Measurements from ENCODE around the gene IPMK.
"Not testable (repeated sequence)": the region's sequence is repeated elsewhere in the genome, so short reads cannot be mapped to it uniquely, and the experiment has no call there.

Gene IPMK

GRCh38 chr10:58254644-58255043 is 13.1 kb downstream of the IPMK start:
- H3K9ac ChIP-seq (ENCODE audit: low read depth, low read length) = no peak overlapping the region
- H3K36me3 ChIP-seq (ENCODE audit: insufficient read depth, low read length) = peaks cover 6% of the 10 kb centered on the region; the same call in 1 of the 2 replicates
- DNase-seq (no peak), ATAC-seq (ENCODE audit: insufficient read depth, low read depth) (no peak)
- H4K20me1 ChIP-seq (ENCODE audit: insufficient read depth, low read length) = peaks cover 5% of the 10 kb centered on the region; the same call in 1 of the 2 replicates
- H2AFZ ChIP-seq (ENCODE audit: low read depth, low read length) = no peak overlapping the region
- H3K4me1 ChIP-seq (ENCODE audit: insufficient read depth, low read length) = 0 out of 2 replicates have a peak, but pooled peaks cover 3% of the 10 kb centered on the region
- no peak overlapping the region for H3K4me3 ChIP-seq (ENCODE audit: low read depth in 1 of 2, low read length in 2 of 2)
- H3K9me3 ChIP-seq (ENCODE audit: insufficient read depth, low read length, severe bottlenecking) = peaks cover 6% of the 10 kb centered on the region
- H3K4me2 ChIP-seq (ENCODE audit: insufficient read depth, low read length) = no peak overlapping the region
- peaks cover 53% of the 10 kb centered on the region for H3K79me2 ChIP-seq (ENCODE audit: insufficient read depth, low read length)
- no peak overlapping the region for H3K27ac ChIP-seq (ENCODE audit: low read length)
- H3K27me3 ChIP-seq (ENCODE audit: insufficient read depth, low read length, poor library complexity) = no peaks in the 10 kb centered on the region
- no peak for TF ChIP-seq CTCF (IDR thresholded peaks at IDR 0.05; ENCODE audit: borderline replicate concordance, extremely low read depth, low read length, poor library complexity, severe bottlenecking)
- no peak for TF ChIP-seq EZH2 (IDR thresholded peaks at IDR 0.05; ENCODE audit: borderline replicate concordance, low read depth, low read length, severe bottlenecking)

GRCh38 chr10:58253184-58253583 is 14.5 kb downstream of the IPMK start:
- Histone ChIP-seq H3K79me2 (ENCODE audit: insufficient read depth, low read length) (peaks cover 48% of the 10 kb centered on the region), H3K4me2 (ENCODE audit: insufficient read depth, low read length) (no peak overlapping the region), H3K27ac (ENCODE audit: low read length) (no peak overlapping the region), H3K4me1 (ENCODE audit: insufficient read depth, low read length) (0 out of 2 replicates have a peak, but pooled peaks cover 3% of the 10 kb centered on the region), H2AFZ (ENCODE audit: low read depth, low read length) (no peak overlapping the region), H3K9me3 (ENCODE audit: insufficient read depth, low read length, severe bottlenecking) (peaks cover 6% of the 10 kb centered on the region), H3K36me3 (ENCODE audit: insufficient read depth, low read length) (peaks cover 3% of the 10 kb centered on the region; the same call in 1 of the 2 replicates), H3K4me3 (ENCODE audit: low read depth in 1 of 2, low read length in 2 of 2) (no peak overlapping the region), H3K27me3 (ENCODE audit: insufficient read depth, low read length, poor library complexity) (no peaks in the 10 kb centered on the region), H3K9ac (ENCODE audit: low read depth, low read length) (no peak overlapping the region), H4K20me1 (ENCODE audit: insufficient read depth, low read length) (0 out of 2 replicates have a peak, but pooled peaks cover 5% of the 10 kb centered on the region)
- no peak for DNase-seq
- no peak for ATAC-seq (ENCODE audit: insufficient read depth, low read depth)
- TF ChIP-seq EZH2 (IDR thresholded peaks at IDR 0.05; ENCODE audit: borderline replicate concordance, low read depth, low read length, severe bottlenecking) (no peak), CTCF (IDR thresholded peaks at IDR 0.05; ENCODE audit: borderline replicate concordance, extremely low read depth, low read length, poor library complexity, severe bottlenecking) (no peak)

GRCh38 chr10:58244666-58245065 is 23.0 kb downstream of the IPMK start:
- ATAC-seq (ENCODE audit: insufficient read depth, low read depth); H4K20me1 ChIP-seq (ENCODE audit: insufficient read depth, low read length); DNase-seq; H3K27me3 ChIP-seq (ENCODE audit: insufficient read depth, low read length, poor library complexity); H3K4me3 ChIP-seq (ENCODE audit: low read depth in 1 of 2, low read length in 2 of 2); H3K9me3 ChIP-seq (ENCODE audit: insufficient read depth, low read length, severe bottlenecking); H3K4me2 ChIP-seq (ENCODE audit: insufficient read depth, low read length); H3K27ac ChIP-seq (ENCODE audit: low read length); H2AFZ ChIP-seq (ENCODE audit: low read depth, low read length); H3K4me1 ChIP-seq (ENCODE audit: insufficient read depth, low read length); H3K9ac ChIP-seq (ENCODE audit: low read depth, low read length); H3K36me3 ChIP-seq (ENCODE audit: insufficient read depth, low read length): not testable (repeated sequence)
- H3K79me2 ChIP-seq (ENCODE audit: insufficient read depth, low read length) = peaks cover 49% of the 10 kb centered on the region

- H3K9ac ChIP-seq (ENCODE audit: low read depth, low read length); DNase-seq; H3K4me2 ChIP-seq (ENCODE audit: insufficient read depth, low read length); H2AFZ ChIP-seq (ENCODE audit: low read depth, low read length); ATAC-seq (ENCODE audit: insufficient read depth, low read depth); H3K4me3 ChIP-seq (ENCODE audit: low read depth in 1 of 2, low read length in 2 of 2); H3K9me3 ChIP-seq (ENCODE audit: insufficient read depth, low read length, severe bottlenecking); H3K36me3 ChIP-seq (ENCODE audit: insufficient read depth, low read length); H3K27ac ChIP-seq (ENCODE audit: low read length); H4K20me1 ChIP-seq (ENCODE audit: insufficient read depth, low read length); H3K4me1 ChIP-seq (ENCODE audit: insufficient read depth, low read length); H3K27me3 ChIP-seq (ENCODE audit: insufficient read depth, low read length, poor library complexity): not testable (repeated sequence)
- H3K79me2 ChIP-seq (ENCODE audit: insufficient read depth, low read length) = peaks cover 54% of the 10 kb centered on the region
These were observed 23.5 kb downstream of the IPMK start for GRCh38 chr10:58244242-58244641.

- H3K27ac ChIP-seq (ENCODE audit: low read length); H3K9me3 ChIP-seq (ENCODE audit: insufficient read depth, low read length, severe bottlenecking); H3K27me3 ChIP-seq (ENCODE audit: insufficient read depth, low read length, poor library complexity); H4K20me1 ChIP-seq (ENCODE audit: insufficient read depth, low read length); H2AFZ ChIP-seq (ENCODE audit: low read depth, low read length); H3K4me3 ChIP-seq (ENCODE audit: low read depth in 1 of 2, low read length in 2 of 2); H3K9ac ChIP-seq (ENCODE audit: low read depth, low read length); H3K36me3 ChIP-seq (ENCODE audit: insufficient read depth, low read length); H3K4me1 ChIP-seq (ENCODE audit: insufficient read depth, low read length); H3K4me2 ChIP-seq (ENCODE audit: insufficient read depth, low read length); ATAC-seq (ENCODE audit: insufficient read depth, low read depth); DNase-seq: not testable (repeated sequence)
- H3K79me2 ChIP-seq (ENCODE audit: insufficient read depth, low read length) = peaks cover 55% of the 10 kb centered on the region
These were observed 23.9 kb downstream of the IPMK start for GRCh38 chr10:58243801-58244200.

Measured in DND-41 (cell line).